ENCODE results near the gene LASP1.

DNA sequence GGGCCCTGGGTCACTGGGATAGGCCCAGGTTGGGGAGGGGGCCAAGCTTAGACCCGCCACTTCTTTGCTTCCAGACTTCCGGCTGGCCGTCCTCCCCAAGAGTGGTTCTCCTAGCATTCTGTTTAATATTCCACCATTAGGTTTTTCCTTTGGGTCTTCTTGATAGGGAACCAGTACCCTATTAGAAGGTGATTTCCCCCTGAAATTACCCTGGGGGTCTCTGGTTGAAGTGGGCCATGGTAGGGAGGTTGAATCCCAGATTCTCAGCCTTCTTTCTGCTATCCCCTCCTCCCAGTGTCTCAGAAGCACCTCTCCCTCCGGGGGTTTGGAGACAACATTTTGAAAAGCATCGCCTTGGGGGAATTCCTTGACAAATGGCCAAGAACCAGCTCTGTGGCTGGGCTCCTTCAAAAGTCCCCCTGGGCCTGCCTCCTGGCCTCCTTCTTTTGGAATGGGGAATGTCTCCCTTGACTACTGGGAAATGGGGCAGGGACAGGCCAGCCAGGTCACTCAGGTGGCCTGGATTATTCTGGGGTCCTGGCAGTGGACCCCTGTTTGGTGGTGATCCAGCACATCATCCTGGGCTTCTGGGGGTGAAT, 5.7 kb downstream of the LASP1 start:
- TF ChIP-seq MXI1 (conservative IDR thresholded peaks at IDR 0.05; ENCODE audit: poor library complexity, severe bottlenecking) = no peak
- TF ChIP-seq, protein P1, sequence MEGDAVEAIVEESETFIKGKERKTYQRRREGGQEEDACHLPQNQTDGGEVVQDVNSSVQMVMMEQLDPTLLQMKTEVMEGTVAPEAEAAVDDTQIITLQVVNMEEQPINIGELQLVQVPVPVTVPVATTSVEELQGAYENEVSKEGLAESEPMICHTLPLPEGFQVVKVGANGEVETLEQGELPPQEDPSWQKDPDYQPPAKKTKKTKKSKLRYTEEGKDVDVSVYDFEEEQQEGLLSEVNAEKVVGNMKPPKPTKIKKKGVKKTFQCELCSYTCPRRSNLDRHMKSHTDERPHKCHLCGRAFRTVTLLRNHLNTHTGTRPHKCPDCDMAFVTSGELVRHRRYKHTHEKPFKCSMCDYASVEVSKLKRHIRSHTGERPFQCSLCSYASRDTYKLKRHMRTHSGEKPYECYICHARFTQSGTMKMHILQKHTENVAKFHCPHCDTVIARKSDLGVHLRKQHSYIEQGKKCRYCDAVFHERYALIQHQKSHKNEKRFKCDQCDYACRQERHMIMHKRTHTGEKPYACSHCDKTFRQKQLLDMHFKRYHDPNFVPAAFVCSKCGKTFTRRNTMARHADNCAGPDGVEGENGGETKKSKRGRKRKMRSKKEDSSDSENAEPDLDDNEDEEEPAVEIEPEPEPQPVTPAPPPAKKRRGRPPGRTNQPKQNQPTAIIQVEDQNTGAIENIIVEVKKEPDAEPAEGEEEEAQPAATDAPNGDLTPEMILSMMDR (IDR thresholded peaks at IDR 0.05; ENCODE audit: poor library complexity, severe bottlenecking) = no peak
- TF ChIP-seq POLR2AphosphoS5 (IDR thresholded peaks at IDR 0.05) = no peak
- no peak for TF ChIP-seq EZH2 (IDR thresholded peaks at IDR 0.05; ENCODE audit: borderline replicate concordance, insufficient read depth, low read length, poor library complexity, severe bottlenecking)
- no peak for TF ChIP-seq RAD21 (conservative IDR thresholded peaks at IDR 0.05)
- TF ChIP-seq REST (IDR thresholded peaks at IDR 0.05; ENCODE audit: borderline replicate concordance) = no peak
- TF ChIP-seq SMC3 (conservative IDR thresholded peaks at IDR 0.05; ENCODE audit: poor library complexity) = no peak

All from neural cell (in vitro differentiated cells).